K562 (cell line): Measurements from ENCODE around the gene BMP2K. TPM values are rescaled to one million over a fixed set of nuclear protein-coding genes. Genes with fewer than 3 reads are reported as not detected.

Experiments
- ATAC-seq: fragments of 200-7000 bp; cut with Tn5 transposase; 3 replicates; pipeline ENCODE4 v1.9.1; 2020; ENCODE audit warnings: moderate library complexity
- BruUV-seq: library from RNA; stranded (reverse); fragments of 400-500 nt; replicated peaks from 2 replicates; lab custom pipeline; 2021; lab: Mats Ljungman, UMichigan
- CTCF ChIA-PET: fragments of 300-600 bp; formaldehyde crosslinking; extraction: SDS; loops from one replicate; lab custom pipeline; 2021; ENCODE audit warnings: low intra/inter-chr PET ratio; lab: Yijun Ruan, JAX
- POLR2A ChIA-PET: fragments of 300-600, 350-650 bp; sonication (Branson Sonifier 250); formaldehyde crosslinking; extraction: SDS; loops from one replicate; lab custom pipeline; 2021; ENCODE audit warnings: antibody characterized with exemption, inconsistent platforms; lab: Yijun Ruan, JAX
- DNase-seq, 4 experiments: peaks; one replicate each; pipeline versions ENCODE4 v3.0.0 to v3.0.0-alpha.2; 2011 to 2018; ENCODE audit warnings: low spot score in 3 of 4, mixed read lengths in 3 of 4; ENCODE audit errors: extremely low read depth in 1 of 4
- FAIRE-seq: peaks from 2 replicates; lab custom pipeline; 2011; peaks lifted over from hg19 to GRCh38; lab: Jason Lieb, UNC
- H2AFZ ChIP-seq: 2 replicates; pipeline ENCODE4 v1.6.0; 2011; ENCODE audit warnings: low read depth, low read length, control low read depth, inconsistent platforms
- H3K27ac ChIP-seq: fragments of 200-600 bp; 3 replicates; pipeline ENCODE4 v1.8.0; 2011; ENCODE audit warnings: low read depth, mild to moderate bottlenecking, control low read depth, inconsistent platforms, low read length, moderate library complexity, mixed read lengths; ENCODE audit errors: extremely low read depth
- H3K27me3 ChIP-seq, 2 experiments: fragments of 300-600 bp in 1 of 2; 2 replicates in 1 of 2; 3 replicates in 1 of 2; pipeline versions ENCODE4 v1.6.0 to v1.8.0; 2011; ENCODE audit warnings: inconsistent platforms in 2 of 2, low read length in 2 of 2, mild to moderate bottlenecking in 1 of 2, mixed read lengths in 1 of 2, moderate library complexity in 1 of 2; ENCODE audit not compliant: control insufficient read depth in 2 of 2, insufficient read depth in 2 of 2
- H3K36me3 ChIP-seq: fragments of 300-600 bp; 3 replicates; pipeline ENCODE4 v1.8.0; 2011; ENCODE audit warnings: mild to moderate bottlenecking, low read length, inconsistent platforms; ENCODE audit not compliant: control insufficient read depth, insufficient read depth
- H3K4me1 ChIP-seq, 2 experiments: fragments of 200-600 bp in 1 of 2; replicated peaks in 1 of 2; 2 replicates in 1 of 2; 3 replicates in 1 of 2; pipeline versions ENCODE4 v1.5.1 to v1.8.0; 2011; ENCODE audit warnings: inconsistent platforms in 2 of 2, low read length in 2 of 2, mild to moderate bottlenecking in 1 of 2, mixed read lengths in 1 of 2, moderate library complexity in 1 of 2; ENCODE audit not compliant: control insufficient read depth in 2 of 2, insufficient read depth in 2 of 2
- H3K4me2 ChIP-seq: 2 replicates; pipeline ENCODE4 v1.6.1; 2011; ENCODE audit warnings: low read length, control low read depth, inconsistent platforms, mixed read lengths; ENCODE audit not compliant: insufficient read depth
- H3K4me3 ChIP-seq: fragments of 200-600 bp; sonication (generic), shearing (Covaris generic); 2 replicates; pipeline ENCODE4 v1.5.1; 2016; ENCODE audit warnings: control low read depth, inconsistent platforms
- H3K79me2 ChIP-seq: fragments of 200-600 bp; 3 replicates; pipeline ENCODE4 v1.8.0; 2011; ENCODE audit warnings: low read length, inconsistent platforms; ENCODE audit not compliant: control insufficient read depth, insufficient read depth
- H3K9ac ChIP-seq, 2 experiments: 2 replicates each; pipeline versions ENCODE4 v1.6.0 to v1.6.1; 2011; ENCODE audit warnings: low read depth in 2 of 2, low read length in 2 of 2, control low read depth in 1 of 2, inconsistent platforms in 1 of 2, mild to moderate bottlenecking in 1 of 2, mixed read lengths in 1 of 2; ENCODE audit not compliant: insufficient read depth in 1 of 2
- H3K9me1 ChIP-seq: one replicate; pipeline ENCODE4 v1.6.0; 2011; ENCODE audit warnings: inconsistent platforms, mild to moderate bottlenecking, low read length, moderate library complexity; ENCODE audit not compliant: control insufficient read depth, insufficient read depth
- H3K9me3 ChIP-seq: replicated peaks from 2 replicates; pipeline ENCODE4 v1.5.1; 2011; ENCODE audit warnings: low read depth, low read length, inconsistent platforms; ENCODE audit not compliant: control insufficient read depth, insufficient read depth
- H4K20me1 ChIP-seq: replicated peaks from 2 replicates; pipeline ENCODE4 v1.6.1; 2011; ENCODE audit warnings: low read length, inconsistent platforms, mixed read lengths; ENCODE audit not compliant: control insufficient read depth, insufficient read depth
- CEBPB ChIP-seq: fragments of 450-650 bp; IDR thresholded peaks from 2 replicates; pipeline ENCODE4 v1.6.1; 2016; ENCODE audit warnings: missing genetic modification characterization, missing compliant biosample characterization
- GATAD2B ChIP-seq: fragments of 450-650 bp; IDR thresholded peaks from 2 replicates; pipeline ENCODE4 v1.6.1; 2017; ENCODE audit warnings: mild to moderate bottlenecking, borderline replicate concordance
- MCM7 ChIP-seq, 2 experiments: fragments of 450-650 bp; IDR thresholded peaks; 2 replicates each; pipeline ENCODE4 v1.6.1; 2016 to 2018
- WGBS: fragments of 100-300 bp; shearing (Covaris generic); methylation state at CpG from one replicate; pipeline ENCODE4 v1.1.6; 2016; ENCODE audit warnings: low coverage, mixed read lengths; ENCODE audit not compliant: insufficient coverage; ENCODE audit errors: missing lambda C conversion rate; 5-methylcytosine and 5-hydroxymethylcytosine counted together
- in situ Hi-C: fragments of 300-500 bp; cut with MboI; formaldehyde crosslinking; loops from 4 replicates; pipeline ENCODE4 v1.15.0; 2018; ENCODE audit warnings: inconsistent platforms, mixed read lengths
- intact Hi-C: fragments of 100-400 bp; cut with micrococcal nuclease; formaldehyde crosslinking; loops from 2 replicates; pipeline ENCODE4 v1.14.2; 2022
- polyA plus RNA-seq, 8 experiments: library from polyadenylated mRNA; depleted of rRNA in 4 of 8; stranded (reverse) in 5 of 8; unstranded in 3 of 8; fragments of >200 nt; fragmentation: Nextera tagmentation in 2 of 8; fragmentation: Illumina TruSeq in 1 of 8; extraction: Ambion mirVana in 2 of 8; extraction: Trizol in 1 of 8; gene quantifications; 2 replicates each; pipeline versions ENCODE4 v1.2.1 to v1.2.3, GENCODE V29; 2011 to 2014; ENCODE audit warnings: inconsistent platforms in 1 of 8, missing spikeins in 1 of 8
- total RNA-seq, 7 experiments: library from RNA; depleted of rRNA in 6 of 7; stranded (reverse); fragments of >200 nt in 6 of 7; fragmentation: Illumina TruSeq in 2 of 7; extraction: Trizol in 2 of 7; gene quantifications; 2 replicates each; pipeline versions ENCODE4 v1.2.1 to v1.2.3, GENCODE V29; 2011 to 2021; ENCODE audit warnings: low replicate concordance in 1 of 7
- TF ChIP-seq, protein P1 (sequence below), 3 experiments: fragments of 200-800 bp in 1 of 3; sonication (Bioruptor generic) in 1 of 3; sonication (generic) in 1 of 3; formaldehyde crosslinking in 1 of 3; IDR thresholded peaks; 2 replicates each; pipeline versions ENCODE4 v1.6.1 to v1.8.0; 2016 to 2022; ENCODE audit warnings: mild to moderate bottlenecking in 2 of 3, missing compliant biosample characterization in 2 of 3, missing genetic modification characterization in 2 of 3, missing genetic modification reagents in 1 of 3
- TF ChIP-seq, protein P2 (sequence below): fragments of 250-450 bp; sonication (Bioruptor Pico); IDR thresholded peaks from 2 replicates; pipeline ENCODE4 v1.8.0; 2022; ENCODE audit warnings: moderate library complexity, mild to moderate bottlenecking, inconsistent platforms

Gene BMP2K
- total and polyA plus RNA-seq, 9 of the 15 experiments (the other 6 are each of a cell fraction or from before 2014, with no cell fraction given), result 17.0 to 217 (median 104) TPM

- H3K4me3 ChIP-seq, result no peak overlapping the region
- BruUV-seq, result no TSS peak
Measured at GRCh38 chr4:78926826-78927225, 150.7 kb downstream of the BMP2K start.

DNA sequence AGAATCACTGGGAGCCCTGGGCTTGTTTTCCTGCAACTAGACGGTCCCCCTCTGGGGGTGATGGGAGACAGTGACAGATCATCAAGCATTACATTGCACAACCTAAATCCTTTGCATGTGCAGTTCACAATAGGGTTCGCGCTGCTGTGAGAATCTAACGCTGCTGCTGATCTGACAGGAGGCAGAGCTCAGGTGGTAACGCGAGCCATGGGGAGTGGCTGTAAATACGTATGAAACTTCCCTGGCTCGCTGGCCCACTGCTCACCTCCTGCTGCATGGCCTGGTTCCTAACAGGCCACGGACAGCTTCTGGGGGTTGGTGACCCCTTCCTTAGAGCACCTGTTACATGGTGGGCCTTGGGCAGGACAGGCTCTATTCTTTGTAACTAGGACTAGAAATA, 152.7 kb downstream of the BMP2K start:
- Histone ChIP-seq H3K4me2 (no peak overlapping the region), H3K27me3 (no peaks in the 10 kb centered on the region), H2AFZ (no peak overlapping the region)
- in situ Hi-C loops, result no loop called here
- TF ChIP-seq CEBPB (tag), result peak; percentile 29; the same call in 1 of the 2 replicates
- TF ChIP-seq, protein P1, sequence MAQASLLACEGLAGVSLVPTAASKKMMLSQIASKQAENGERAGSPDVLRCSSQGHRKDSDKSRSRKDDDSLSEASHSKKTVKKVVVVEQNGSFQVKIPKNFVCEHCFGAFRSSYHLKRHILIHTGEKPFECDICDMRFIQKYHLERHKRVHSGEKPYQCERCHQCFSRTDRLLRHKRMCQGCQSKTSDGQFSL (CRISPR knock-in tag; IDR thresholded peaks at IDR 0.05), result no peak
- TF ChIP-seq, protein P1 (tag; IDR thresholded peaks at IDR 0.05), result no peak
- TF ChIP-seq, all 486 proteins: peak for 1
- no peak overlapping the region for H3K4me3 ChIP-seq
- WGBS, result 79% methylated on average over 9 of the region's 9 CpGs
- FAIRE-seq (no peak), DNase-seq (no peak), ATAC-seq (no peak; the same call in 1 of the 3 replicates)
- H4K20me1 ChIP-seq, result no peaks in the 10 kb centered on the region
- peaks cover 76% of the 10 kb centered on the region for H3K36me3 ChIP-seq
- H3K9ac ChIP-seq, result no peak overlapping the region
- H3K9me3 ChIP-seq, result no peaks in the 10 kb centered on the region
- H3K9me1 ChIP-seq, result no peaks in the 10 kb centered on the region
- peaks cover 0 to 8% of the 10 kb centered on the region in 2 experiments; a peak in 2 of 5 replicates for H3K4me1 ChIP-seq
- intact Hi-C loops, result no loop called here
- no TSS peak for BruUV-seq
- ChIA-PET CTCF (no interaction called here), POLR2A (no interaction called here)
- H3K27ac ChIP-seq, result no peak overlapping the region
- H3K79me2 ChIP-seq, result no peaks in the 10 kb centered on the region

More at GRCh38 chr4:78926826-78927225, 150.7 kb downstream of the BMP2K start:
- peaks cover 0 to 8% of the 10 kb centered on the region in 2 experiments; a peak in 2 of 5 replicates for H3K4me1 ChIP-seq
- POLR2A ChIA-PET, result interaction anchor here (0.6 to 2.9 kb wide), 5 partner anchors 9 to 1320 kb away, joined by 3 to 10 read pairs (median 3); partner anchors contain the start of gene PAQR3
- DNase-seq (no peak), ATAC-seq (no peak)
- no peaks in the 10 kb centered on the region for H3K9me1 ChIP-seq
- intact Hi-C loops, result no loop called here
- TF ChIP-seq GATAD2B (no peak), MCM7 (IDR thresholded peaks at IDR 0.05) (no peak)
- TF ChIP-seq, protein P2, sequence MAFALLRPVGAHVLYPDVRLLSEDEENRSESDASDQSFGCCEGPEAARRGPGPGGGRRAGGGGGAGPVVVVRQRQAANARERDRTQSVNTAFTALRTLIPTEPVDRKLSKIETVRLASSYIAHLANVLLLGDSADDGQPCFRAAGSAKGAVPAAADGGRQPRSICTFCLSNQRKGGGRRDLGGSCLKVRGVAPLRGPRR, result no peak
- TF ChIP-seq, all 486 proteins: peak for 0
- H3K4me2 ChIP-seq, result no peak overlapping the region
- H3K79me2 ChIP-seq, result no peaks in the 10 kb centered on the region
- H3K9ac ChIP-seq, result no peak overlapping the region
- H3K36me3 ChIP-seq, result peaks cover 77% of the 10 kb centered on the region
- FAIRE-seq, result no peak
- H3K27ac ChIP-seq, result no peak overlapping the region
- no peaks in the 10 kb centered on the region for H3K9me3 ChIP-seq
- no peaks in the 10 kb centered on the region for H3K27me3 ChIP-seq
- H2AFZ ChIP-seq, result no peak overlapping the region
- CTCF ChIA-PET, result no interaction called here
- WGBS, result 0% methylated on average over 1 of the region's 1 CpG
- no peaks in the 10 kb centered on the region for H4K20me1 ChIP-seq
- in situ Hi-C loops, result no loop called here
